ENCODE results near the gene NMNAT3. TPM values are rescaled to one million over a fixed set of nuclear protein-coding genes. Genes with fewer than 3 reads are reported as not detected.

Gene NMNAT3
- total RNA-seq, 1 experiment from 2014 or later: 4.6 TPM

DNA sequence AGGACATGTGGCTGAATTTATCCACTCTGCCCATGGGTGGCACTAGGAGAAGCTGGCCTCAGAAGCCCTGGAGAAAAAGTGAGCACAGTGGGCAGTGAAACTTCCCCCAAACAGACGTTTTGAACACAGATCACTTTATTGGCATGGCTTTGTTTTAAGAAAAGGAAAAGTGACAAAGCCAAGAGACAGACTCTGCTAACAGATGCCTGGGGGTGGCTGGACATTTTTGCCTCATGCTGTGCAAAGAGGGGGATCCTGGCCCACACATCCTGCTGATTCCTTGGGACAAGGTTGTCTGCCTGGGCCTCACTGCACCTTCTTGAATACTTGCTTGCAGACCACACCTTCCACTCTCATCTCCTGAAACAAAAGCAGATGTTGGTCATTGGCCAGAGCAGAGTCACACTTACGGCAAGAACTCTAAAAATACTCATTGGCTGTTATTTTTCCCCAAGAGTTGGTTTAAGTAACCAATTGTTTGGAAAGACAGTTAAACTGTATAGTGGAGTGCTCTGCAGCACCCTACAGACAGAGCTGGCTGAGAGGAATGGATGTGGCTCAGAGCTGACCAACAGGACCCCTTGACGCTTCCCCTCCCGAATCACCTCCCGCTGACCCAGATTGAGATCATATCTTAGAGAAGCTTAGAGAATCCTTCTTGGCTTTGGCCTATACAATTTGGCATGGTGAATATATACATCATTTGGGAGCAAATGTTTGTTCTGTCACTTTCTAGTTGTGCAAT is 160.3 kb downstream of the NMNAT3 start (continued):
- TF ChIP-seq ZNF121 (CRISPR knock-in tag; IDR thresholded peaks at IDR 0.05): no peak
- TF ChIP-seq RELA (CRISPR knock-in tag; IDR thresholded peaks at IDR 0.05; ENCODE audit: borderline replicate concordance): no peak
- TF ChIP-seq MYBL2 (CRISPR knock-in tag; IDR thresholded peaks at IDR 0.05): no peak

DNA sequence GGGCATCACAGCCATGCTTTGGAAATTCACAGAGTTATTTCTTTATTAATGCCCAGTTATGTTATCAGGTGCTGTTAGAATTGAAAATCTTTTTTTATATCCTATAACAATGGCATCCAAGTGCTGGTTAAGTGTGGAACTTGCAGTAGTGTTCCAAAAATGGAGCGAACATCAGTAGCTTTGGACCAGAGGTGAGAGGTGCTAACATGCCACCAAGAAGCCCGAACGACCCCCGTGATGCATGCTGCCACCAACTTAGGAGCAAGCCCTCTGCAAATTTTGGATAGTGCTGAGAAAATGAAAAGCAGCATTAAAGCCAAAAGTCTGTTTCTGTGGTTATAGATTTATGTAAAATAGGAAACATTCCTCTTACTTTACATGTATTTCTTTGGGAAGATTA is 163.0 kb downstream of the NMNAT3 start:
- no peaks in the 10 kb centered on the region for H3K4me1 Mint-ChIP-seq
- ChIA-PET CTCF (no interaction called here), POLR2A (no interaction called here)
- H3K4me3 Mint-ChIP-seq: no peak overlapping the region
- H3K9me3 Mint-ChIP-seq: no peaks in the 10 kb centered on the region
- H3K27ac Mint-ChIP-seq: no peak overlapping the region
- H3K27me3 Mint-ChIP-seq (ENCODE audit: low read depth): no peaks in the 10 kb centered on the region
- H3K36me3 Mint-ChIP-seq: no peaks in the 10 kb centered on the region
- TF ChIP-seq TEAD4 (CRISPR knock-in tag; IDR thresholded peaks at IDR 0.05) (no peak), ATF1 (CRISPR knock-in tag; IDR thresholded peaks at IDR 0.05) (no peak), MXD4 (CRISPR knock-in tag; IDR thresholded peaks at IDR 0.05; ENCODE audit: borderline replicate concordance) (no peak), NFYB (CRISPR knock-in tag; conservative IDR thresholded peaks at IDR 0.05; ENCODE audit: low read depth) (no peak), ZNF416 (CRISPR knock-in tag; IDR thresholded peaks at IDR 0.05) (no peak), ETV6 (CRISPR knock-in tag; IDR thresholded peaks at IDR 0.05) (no peak), GTF2I (CRISPR knock-in tag; conservative IDR thresholded peaks at IDR 0.05) (no peak), CREM (CRISPR knock-in tag; IDR thresholded peaks at IDR 0.05) (no peak), PRRX2 (CRISPR knock-in tag; IDR thresholded peaks at IDR 0.05) (no peak), ZNF121 (CRISPR knock-in tag; IDR thresholded peaks at IDR 0.05) (no peak), SMAD3 (CRISPR knock-in tag; IDR thresholded peaks at IDR 0.05; ENCODE audit: borderline replicate concordance) (no peak), ZNF263 (CRISPR knock-in tag; IDR thresholded peaks at IDR 0.05; ENCODE audit: low read depth) (no peak)
- TF ChIP-seq, protein P1, sequence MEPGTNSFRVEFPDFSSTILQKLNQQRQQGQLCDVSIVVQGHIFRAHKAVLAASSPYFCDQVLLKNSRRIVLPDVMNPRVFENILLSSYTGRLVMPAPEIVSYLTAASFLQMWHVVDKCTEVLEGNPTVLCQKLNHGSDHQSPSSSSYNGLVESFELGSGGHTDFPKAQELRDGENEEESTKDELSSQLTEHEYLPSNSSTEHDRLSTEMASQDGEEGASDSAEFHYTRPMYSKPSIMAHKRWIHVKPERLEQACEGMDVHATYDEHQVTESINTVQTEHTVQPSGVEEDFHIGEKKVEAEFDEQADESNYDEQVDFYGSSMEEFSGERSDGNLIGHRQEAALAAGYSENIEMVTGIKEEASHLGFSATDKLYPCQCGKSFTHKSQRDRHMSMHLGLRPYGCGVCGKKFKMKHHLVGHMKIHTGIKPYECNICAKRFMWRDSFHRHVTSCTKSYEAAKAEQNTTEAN (CRISPR knock-in tag; IDR thresholded peaks at IDR 0.05): no peak
- TF ChIP-seq, protein P2, sequence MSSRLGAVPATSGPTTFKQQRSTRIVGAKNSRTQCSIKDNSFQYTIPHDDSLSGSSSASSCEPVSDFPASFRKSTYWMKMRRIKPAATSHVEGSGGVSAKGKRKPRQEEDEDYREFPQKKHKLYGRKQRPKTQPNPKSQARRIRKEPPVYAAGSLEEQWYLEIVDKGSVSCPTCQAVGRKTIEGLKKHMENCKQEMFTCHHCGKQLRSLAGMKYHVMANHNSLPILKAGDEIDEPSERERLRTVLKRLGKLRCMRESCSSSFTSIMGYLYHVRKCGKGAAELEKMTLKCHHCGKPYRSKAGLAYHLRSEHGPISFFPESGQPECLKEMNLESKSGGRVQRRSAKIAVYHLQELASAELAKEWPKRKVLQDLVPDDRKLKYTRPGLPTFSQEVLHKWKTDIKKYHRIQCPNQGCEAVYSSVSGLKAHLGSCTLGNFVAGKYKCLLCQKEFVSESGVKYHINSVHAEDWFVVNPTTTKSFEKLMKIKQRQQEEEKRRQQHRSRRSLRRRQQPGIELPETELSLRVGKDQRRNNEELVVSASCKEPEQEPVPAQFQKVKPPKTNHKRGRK (CRISPR knock-in tag; IDR thresholded peaks at IDR 0.05; ENCODE audit: borderline replicate concordance): no peak
- TF ChIP-seq, protein P3, sequence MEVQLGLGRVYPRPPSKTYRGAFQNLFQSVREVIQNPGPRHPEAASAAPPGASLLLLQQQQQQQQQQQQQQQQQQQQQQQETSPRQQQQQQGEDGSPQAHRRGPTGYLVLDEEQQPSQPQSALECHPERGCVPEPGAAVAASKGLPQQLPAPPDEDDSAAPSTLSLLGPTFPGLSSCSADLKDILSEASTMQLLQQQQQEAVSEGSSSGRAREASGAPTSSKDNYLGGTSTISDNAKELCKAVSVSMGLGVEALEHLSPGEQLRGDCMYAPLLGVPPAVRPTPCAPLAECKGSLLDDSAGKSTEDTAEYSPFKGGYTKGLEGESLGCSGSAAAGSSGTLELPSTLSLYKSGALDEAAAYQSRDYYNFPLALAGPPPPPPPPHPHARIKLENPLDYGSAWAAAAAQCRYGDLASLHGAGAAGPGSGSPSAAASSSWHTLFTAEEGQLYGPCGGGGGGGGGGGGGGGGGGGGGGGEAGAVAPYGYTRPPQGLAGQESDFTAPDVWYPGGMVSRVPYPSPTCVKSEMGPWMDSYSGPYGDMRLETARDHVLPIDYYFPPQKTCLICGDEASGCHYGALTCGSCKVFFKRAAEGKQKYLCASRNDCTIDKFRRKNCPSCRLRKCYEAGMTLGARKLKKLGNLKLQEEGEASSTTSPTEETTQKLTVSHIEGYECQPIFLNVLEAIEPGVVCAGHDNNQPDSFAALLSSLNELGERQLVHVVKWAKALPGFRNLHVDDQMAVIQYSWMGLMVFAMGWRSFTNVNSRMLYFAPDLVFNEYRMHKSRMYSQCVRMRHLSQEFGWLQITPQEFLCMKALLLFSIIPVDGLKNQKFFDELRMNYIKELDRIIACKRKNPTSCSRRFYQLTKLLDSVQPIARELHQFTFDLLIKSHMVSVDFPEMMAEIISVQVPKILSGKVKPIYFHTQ (CRISPR knock-in tag; IDR thresholded peaks at IDR 0.05): no peak
- TF ChIP-seq, protein P4, sequence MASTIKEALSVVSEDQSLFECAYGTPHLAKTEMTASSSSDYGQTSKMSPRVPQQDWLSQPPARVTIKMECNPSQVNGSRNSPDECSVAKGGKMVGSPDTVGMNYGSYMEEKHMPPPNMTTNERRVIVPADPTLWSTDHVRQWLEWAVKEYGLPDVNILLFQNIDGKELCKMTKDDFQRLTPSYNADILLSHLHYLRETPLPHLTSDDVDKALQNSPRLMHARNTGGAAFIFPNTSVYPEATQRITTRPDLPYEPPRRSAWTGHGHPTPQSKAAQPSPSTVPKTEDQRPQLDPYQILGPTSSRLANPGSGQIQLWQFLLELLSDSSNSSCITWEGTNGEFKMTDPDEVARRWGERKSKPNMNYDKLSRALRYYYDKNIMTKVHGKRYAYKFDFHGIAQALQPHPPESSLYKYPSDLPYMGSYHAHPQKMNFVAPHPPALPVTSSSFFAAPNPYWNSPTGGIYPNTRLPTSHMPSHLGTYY (CRISPR knock-in tag; IDR thresholded peaks at IDR 0.05): no peak
- TF ChIP-seq, protein P5, sequence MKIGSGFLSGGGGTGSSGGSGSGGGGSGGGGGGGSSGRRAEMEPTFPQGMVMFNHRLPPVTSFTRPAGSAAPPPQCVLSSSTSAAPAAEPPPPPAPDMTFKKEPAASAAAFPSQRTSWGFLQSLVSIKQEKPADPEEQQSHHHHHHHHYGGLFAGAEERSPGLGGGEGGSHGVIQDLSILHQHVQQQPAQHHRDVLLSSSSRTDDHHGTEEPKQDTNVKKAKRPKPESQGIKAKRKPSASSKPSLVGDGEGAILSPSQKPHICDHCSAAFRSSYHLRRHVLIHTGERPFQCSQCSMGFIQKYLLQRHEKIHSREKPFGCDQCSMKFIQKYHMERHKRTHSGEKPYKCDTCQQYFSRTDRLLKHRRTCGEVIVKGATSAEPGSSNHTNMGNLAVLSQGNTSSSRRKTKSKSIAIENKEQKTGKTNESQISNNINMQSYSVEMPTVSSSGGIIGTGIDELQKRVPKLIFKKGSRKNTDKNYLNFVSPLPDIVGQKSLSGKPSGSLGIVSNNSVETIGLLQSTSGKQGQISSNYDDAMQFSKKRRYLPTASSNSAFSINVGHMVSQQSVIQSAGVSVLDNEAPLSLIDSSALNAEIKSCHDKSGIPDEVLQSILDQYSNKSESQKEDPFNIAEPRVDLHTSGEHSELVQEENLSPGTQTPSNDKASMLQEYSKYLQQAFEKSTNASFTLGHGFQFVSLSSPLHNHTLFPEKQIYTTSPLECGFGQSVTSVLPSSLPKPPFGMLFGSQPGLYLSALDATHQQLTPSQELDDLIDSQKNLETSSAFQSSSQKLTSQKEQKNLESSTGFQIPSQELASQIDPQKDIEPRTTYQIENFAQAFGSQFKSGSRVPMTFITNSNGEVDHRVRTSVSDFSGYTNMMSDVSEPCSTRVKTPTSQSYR (CRISPR knock-in tag; IDR thresholded peaks at IDR 0.05): no peak
- TF ChIP-seq, protein P6, sequence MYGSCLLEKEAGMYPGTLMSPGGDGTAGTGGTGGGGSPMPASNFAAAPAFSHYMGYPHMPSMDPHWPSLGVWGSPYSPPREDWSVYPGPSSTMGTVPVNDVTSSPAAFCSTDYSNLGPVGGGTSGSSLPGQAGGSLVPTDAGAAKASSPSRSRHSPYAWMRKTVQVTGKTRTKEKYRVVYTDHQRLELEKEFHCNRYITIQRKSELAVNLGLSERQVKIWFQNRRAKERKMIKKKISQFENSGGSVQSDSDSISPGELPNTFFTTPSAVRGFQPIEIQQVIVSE (CRISPR knock-in tag; IDR thresholded peaks at IDR 0.05; ENCODE audit: borderline replicate concordance): no peak
- DNase-seq (ENCODE audit: low spot score): no peak
- no peak for ATAC-seq

Measured in WTC11 (cell line).